Glutamatergic neuron (in vitro differentiated cells): Measurements from ENCODE around the gene DLD. TPM values are rescaled to one million over a fixed set of nuclear protein-coding genes. Genes with fewer than 3 reads are reported as not detected.
A peak's percentile ranks its signal among the peaks of the same experiment; 100 is the strongest.

Experiments used
- DNase-seq: peaks from one replicate; pipeline ENCODE4 v3.0.0; 2022
- H3K27ac Mint-ChIP-seq: one replicate; pipeline ENCODE4 v1.8.0; 2020; ENCODE audit warnings: mild to moderate bottlenecking, mixed read lengths, inconsistent platforms; ENCODE audit not compliant: unreplicated experiment
- H3K27me3 Mint-ChIP-seq: one replicate; pipeline ENCODE4 v1.8.0; 2020; ENCODE audit warnings: mild to moderate bottlenecking, moderate library complexity, mixed read lengths, inconsistent platforms; ENCODE audit not compliant: unreplicated experiment
- H3K36me3 Mint-ChIP-seq: one replicate; pipeline ENCODE4 v1.8.0; 2020; ENCODE audit warnings: mild to moderate bottlenecking, mixed read lengths, inconsistent platforms; ENCODE audit not compliant: unreplicated experiment
- H3K4me1 Mint-ChIP-seq: one replicate; pipeline ENCODE4 v1.8.0; 2020; ENCODE audit warnings: mild to moderate bottlenecking, low read depth, mixed read lengths, inconsistent platforms; ENCODE audit not compliant: unreplicated experiment
- H3K4me3 Mint-ChIP-seq: one replicate; pipeline ENCODE4 v1.8.0; 2020; ENCODE audit warnings: mild to moderate bottlenecking, mixed read lengths, inconsistent platforms; ENCODE audit not compliant: unreplicated experiment
- H3K9me3 Mint-ChIP-seq: one replicate; pipeline ENCODE4 v1.8.0; 2020; ENCODE audit warnings: mild to moderate bottlenecking, moderate library complexity, mixed read lengths, inconsistent platforms; ENCODE audit not compliant: unreplicated experiment
- CTCF ChIP-seq: fragments of 200-600 bp; sonication (generic); IDR thresholded peaks from one replicate; pipeline ENCODE4 v1.5.0; 2021; ENCODE audit not compliant: partially characterized antibody, unreplicated experiment
- total RNA-seq: library from RNA; stranded (reverse); fragmentation: NEBNext Ultra II Directional; extraction: Animal tissue kit (Norgen Biotek cat#: 25700); gene quantifications from one replicate; pipeline ENCODE4 v1.2.1, GENCODE V29; 2021; ENCODE audit not compliant: unreplicated experiment

DLD gene
- total RNA-seq, 1 donor from 2014 or later: 75.9 TPM

- TF ChIP-seq CTCF: no peak
- H3K27ac Mint-ChIP-seq: peak overlapping the region; percentile 12
- H3K36me3 Mint-ChIP-seq: peaks cover 3% of the 10 kb centered on the region
- no peak for DNase-seq
- peaks cover 3% of the 10 kb centered on the region for H3K27me3 Mint-ChIP-seq
- H3K4me1 Mint-ChIP-seq: peaks cover 3% of the 10 kb centered on the region
- H3K4me3 Mint-ChIP-seq: no peak overlapping the region
- peaks cover 2% of the 10 kb centered on the region for H3K9me3 Mint-ChIP-seq
These were observed 47.7 kb downstream of the DLD start for GRCh38 chr7:107938456-107939250.

- H3K9me3 Mint-ChIP-seq: peaks cover 2% of the 10 kb centered on the region
- H3K27ac Mint-ChIP-seq: no peak overlapping the region
- H3K4me3 Mint-ChIP-seq: no peak overlapping the region
- no peak for TF ChIP-seq CTCF
- peaks cover 3% of the 10 kb centered on the region for H3K27me3 Mint-ChIP-seq
- DNase-seq: no peak
- peaks cover 2% of the 10 kb centered on the region for H3K4me1 Mint-ChIP-seq
- peaks cover 5% of the 10 kb centered on the region for H3K36me3 Mint-ChIP-seq
These were observed 48.8 kb downstream of the DLD start for GRCh38 chr7:107939573-107940489.

GRCh38 chr7:107940951-107941350, 50.0 kb downstream of the DLD start:
- no peaks in the 10 kb centered on the region for H3K9me3 Mint-ChIP-seq
- H3K4me1 Mint-ChIP-seq: peaks cover 9% of the 10 kb centered on the region
- no peak overlapping the region for H3K4me3 Mint-ChIP-seq
- peaks cover 3% of the 10 kb centered on the region for H3K27me3 Mint-ChIP-seq
- no peak for TF ChIP-seq CTCF
- no peak for DNase-seq
- H3K27ac Mint-ChIP-seq: no peak overlapping the region
- peaks cover 5% of the 10 kb centered on the region for H3K36me3 Mint-ChIP-seq

- Mint-ChIP-seq H3K9me3 (no peaks in the 10 kb centered on the region), H3K36me3 (peaks cover 5% of the 10 kb centered on the region), H3K4me1 (peaks cover 9% of the 10 kb centered on the region), H3K4me3 (no peak overlapping the region), H3K27me3 (peaks cover 5% of the 10 kb centered on the region), H3K27ac (no peak overlapping the region)
- no peak for TF ChIP-seq CTCF
- no peak for DNase-seq
These were observed 52.0 kb downstream of the DLD start for GRCh38 chr7:107943018-107943417.
